OCI-LY7 (cell line): ENCODE data around the gene NAT10. TPM values are rescaled to one million over a fixed set of nuclear protein-coding genes. Genes with fewer than 3 reads are reported as not detected.

Experiments
- BruUV-seq: library from RNA; stranded (reverse); fragments of 400-500 nt; replicated peaks from 2 replicates; lab custom pipeline; 2021; lab: Mats Ljungman, UMichigan
- CTCF ChIA-PET: fragments of 300-600 bp; sonication (Branson Sonifier 250); formaldehyde crosslinking; loops from one replicate; lab custom pipeline; 2022; ENCODE audit warnings: antibody characterized with exemption; ENCODE audit not compliant: unreplicated experiment; lab: Charles Lee
- POLR2A ChIA-PET: fragments of 300-600 bp; sonication (Branson Sonifier 250); formaldehyde crosslinking; loops from one replicate; lab custom pipeline; 2022; ENCODE audit warnings: antibody characterized with exemption; lab: Charles Lee
- DNase-seq: peaks from one replicate; pipeline ENCODE4 v3.0.0-alpha.2; 2015; ENCODE audit warnings: low spot score
- H2AFZ ChIP-seq: fragments of 200-600 bp; sonication (generic), shearing (Covaris generic); 2 replicates; pipeline ENCODE4 v1.6.1; 2014; ENCODE audit warnings: mild to moderate bottlenecking, antibody characterized with exemption, low read length, moderate library complexity
- H3K27ac ChIP-seq: fragments of 200-600 bp; sonication (generic); 2 replicates; pipeline ENCODE4 v1.5.1; 2014; ENCODE audit warnings: mixed run types, low read depth, mild to moderate bottlenecking, moderate library complexity, low read length, inconsistent platforms; ENCODE audit not compliant: poor library complexity, severe bottlenecking
- H3K36me3 ChIP-seq: fragments of 200-600 bp; sonication (generic); 2 replicates; pipeline ENCODE4 v1.6.1; 2014; ENCODE audit warnings: mild to moderate bottlenecking, antibody characterized with exemption, low read length, moderate library complexity, mixed read lengths; ENCODE audit not compliant: insufficient read depth
- H3K4me1 ChIP-seq: fragments of 200-600 bp; sonication (generic); 2 replicates; pipeline ENCODE4 v1.5.1; 2014; ENCODE audit warnings: mild to moderate bottlenecking, low read length; ENCODE audit not compliant: insufficient read depth, poor library complexity, severe bottlenecking
- H3K4me2 ChIP-seq: fragments of 200-600 bp; sonication (generic); 2 replicates; pipeline ENCODE4 v1.6.1; 2014; ENCODE audit warnings: mild to moderate bottlenecking, low read length
- H3K4me3 ChIP-seq: fragments of 200-600 bp; sonication (generic); 2 replicates; pipeline ENCODE4 v1.5.1; 2014; ENCODE audit warnings: mild to moderate bottlenecking, low read depth, low read length; ENCODE audit not compliant: poor library complexity, severe bottlenecking
- H3K79me2 ChIP-seq: fragments of 200-600 bp; sonication (generic); 2 replicates; pipeline ENCODE4 v1.6.1; 2016; ENCODE audit warnings: low read depth, mild to moderate bottlenecking, low read length, moderate library complexity, mixed read lengths; ENCODE audit not compliant: insufficient read depth
- H3K9me2 ChIP-seq: fragments of 200-600 bp; sonication (generic); 2 replicates; pipeline ENCODE4 v1.6.1; 2016; ENCODE audit warnings: mild to moderate bottlenecking, low read length, mixed read lengths; ENCODE audit not compliant: insufficient read depth
- H3K9me3 ChIP-seq: fragments of 200-600 bp; sonication (generic); 2 replicates; pipeline ENCODE4 v1.6.1; 2014; ENCODE audit warnings: mild to moderate bottlenecking, mixed run types, low read length, mixed read lengths
- H4K20me1 ChIP-seq: fragments of 200-600 bp; sonication (generic); 2 replicates; pipeline ENCODE4 v1.6.1; 2014; ENCODE audit warnings: mild to moderate bottlenecking, antibody characterized with exemption, low read length, moderate library complexity, mixed read lengths; ENCODE audit not compliant: insufficient read depth
- EZH2phosphoT487 ChIP-seq: fragments of 200-600 bp; sonication (generic); IDR thresholded peaks from 2 replicates; pipeline ENCODE4 v1.6.1; 2018; ENCODE audit warnings: low read depth, borderline replicate concordance, mild to moderate bottlenecking, mixed run types, antibody characterized with exemption, low read length, moderate library complexity, mixed read lengths
- intact Hi-C: fragments of 100-400 bp; cut with micrococcal nuclease; formaldehyde crosslinking; loops from one replicate; pipeline ENCODE4 v1.10.0; 2022; ENCODE audit not compliant: unreplicated experiment
- total RNA-seq, 2 experiments: library from RNA; depleted of rRNA in 1 of 2; stranded (reverse); fragments of >200 nt in 1 of 2; shearing (Covaris generic) in 1 of 2; gene quantifications; 2 replicates each; pipeline ENCODE4 v1.2.3, GENCODE V29; 2014 to 2022
- TF ChIP-seq, protein P1 (sequence below): fragments of 200-600 bp; sonication (generic); conservative IDR thresholded peaks from 2 replicates; pipeline ENCODE4 v1.5.1; 2014; ENCODE audit warnings: mild to moderate bottlenecking, antibody characterized with exemption, low read length, moderate library complexity, mixed read lengths

Gene NAT10
- total RNA-seq, 2 experiments from 2014 or later: 64.9 to 120 TPM

DNA sequence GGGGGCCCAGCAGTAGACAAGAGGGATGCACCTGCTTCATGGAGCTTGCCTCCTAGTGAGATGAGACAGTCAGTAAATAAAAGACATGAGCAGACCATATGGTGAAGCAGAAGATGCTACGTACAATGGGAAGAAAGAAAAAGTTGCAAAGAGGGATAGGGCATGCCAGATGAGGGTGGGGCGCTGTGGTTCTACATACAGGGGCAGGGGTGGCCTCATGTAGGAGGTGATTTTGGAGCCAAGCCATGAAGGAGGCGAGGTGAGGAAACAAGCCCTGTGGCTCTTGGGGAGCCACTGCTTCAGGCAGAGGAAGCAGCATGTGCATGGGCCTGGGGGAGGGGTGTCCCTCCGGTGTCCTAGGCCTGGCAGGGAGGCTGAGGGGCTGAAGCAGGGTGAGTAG is 15.2 kb downstream of the NAT10 start:
- peaks cover 93% of the 10 kb centered on the region for H3K36me3 ChIP-seq
- no peaks in the 10 kb centered on the region for H4K20me1 ChIP-seq
- no peak overlapping the region for H2AFZ ChIP-seq
- BruUV-seq: no TSS peak
- no peak overlapping the region for H3K4me3 ChIP-seq
- no peaks in the 10 kb centered on the region for H3K9me3 ChIP-seq
- TF ChIP-seq, protein P1, sequence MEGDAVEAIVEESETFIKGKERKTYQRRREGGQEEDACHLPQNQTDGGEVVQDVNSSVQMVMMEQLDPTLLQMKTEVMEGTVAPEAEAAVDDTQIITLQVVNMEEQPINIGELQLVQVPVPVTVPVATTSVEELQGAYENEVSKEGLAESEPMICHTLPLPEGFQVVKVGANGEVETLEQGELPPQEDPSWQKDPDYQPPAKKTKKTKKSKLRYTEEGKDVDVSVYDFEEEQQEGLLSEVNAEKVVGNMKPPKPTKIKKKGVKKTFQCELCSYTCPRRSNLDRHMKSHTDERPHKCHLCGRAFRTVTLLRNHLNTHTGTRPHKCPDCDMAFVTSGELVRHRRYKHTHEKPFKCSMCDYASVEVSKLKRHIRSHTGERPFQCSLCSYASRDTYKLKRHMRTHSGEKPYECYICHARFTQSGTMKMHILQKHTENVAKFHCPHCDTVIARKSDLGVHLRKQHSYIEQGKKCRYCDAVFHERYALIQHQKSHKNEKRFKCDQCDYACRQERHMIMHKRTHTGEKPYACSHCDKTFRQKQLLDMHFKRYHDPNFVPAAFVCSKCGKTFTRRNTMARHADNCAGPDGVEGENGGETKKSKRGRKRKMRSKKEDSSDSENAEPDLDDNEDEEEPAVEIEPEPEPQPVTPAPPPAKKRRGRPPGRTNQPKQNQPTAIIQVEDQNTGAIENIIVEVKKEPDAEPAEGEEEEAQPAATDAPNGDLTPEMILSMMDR: no peak
- TF ChIP-seq EZH2phosphoT487: no peak
- H3K79me2 ChIP-seq: no peaks in the 10 kb centered on the region
- H3K4me2 ChIP-seq: no peak overlapping the region
- intact Hi-C loops: no loop called here
- H3K4me1 ChIP-seq: no peaks in the 10 kb centered on the region
- ChIA-PET CTCF (no interaction called here), POLR2A (no interaction called here)
- no peaks in the 10 kb centered on the region for H3K9me2 ChIP-seq
- DNase-seq: no peak
- H3K27ac ChIP-seq: no peak overlapping the region

GRCh38 chr11:34124885-34125668 is 19.6 kb downstream of the NAT10 start:
- Histone ChIP-seq H3K9me3 (no peaks in the 10 kb centered on the region), H2AFZ (no peak overlapping the region), H4K20me1 (no peaks in the 10 kb centered on the region), H3K36me3 (peaks cover 94% of the 10 kb centered on the region), H3K9me2 (no peaks in the 10 kb centered on the region), H3K4me3 (no peak overlapping the region), H3K4me1 (no peaks in the 10 kb centered on the region), H3K4me2 (no peak overlapping the region), H3K27ac (no peak overlapping the region), H3K79me2 (no peaks in the 10 kb centered on the region)
- intact Hi-C loops: no loop called here
- CTCF ChIA-PET: no interaction called here
- POLR2A ChIA-PET: interaction anchor here (1.2 kb wide), 1 partner anchor 21 kb away, joined by 3 read pairs; no protein-coding TSS in a partner anchor
- DNase-seq: no peak
- BruUV-seq: TSS peak; percentile 22
- TF ChIP-seq, protein P1: no peak
- TF ChIP-seq EZH2phosphoT487: no peak
